Medulla oblongata (tissue), 1 donor: ENCODE results near the gene SHC3.

Experiments used
- DNase-seq: peaks from one replicate; pipeline ENCODE4 v3.0.0-alpha.2; 2015; ENCODE audit errors: extremely low spot score

SHC3 gene

GRCh38 chr9:89000973-89001916 is 177.4 kb downstream of the SHC3 start:
- peak; percentile 93 for DNase-seq

DNA sequence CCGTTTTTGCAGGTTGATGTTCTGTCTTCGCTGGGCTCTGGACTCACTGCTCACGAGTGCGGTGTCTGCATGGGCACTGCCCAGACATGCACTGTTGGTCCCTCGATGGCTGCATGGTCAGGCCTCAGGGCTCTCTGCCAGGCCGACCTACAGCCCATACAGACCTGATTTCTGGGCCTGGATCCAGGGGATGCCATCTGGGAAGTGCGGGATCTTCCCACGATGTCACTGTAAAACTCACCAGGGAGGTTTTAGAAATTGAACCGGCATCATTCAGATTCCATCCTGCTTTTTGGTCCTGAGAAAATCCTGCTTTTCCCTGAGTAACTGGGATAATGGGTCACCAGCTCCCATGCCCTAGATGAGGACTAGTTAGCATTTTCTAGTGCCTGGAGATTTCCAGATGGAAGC is 178.2 kb downstream of the SHC3 start:
- no peak for DNase-seq

DNA sequence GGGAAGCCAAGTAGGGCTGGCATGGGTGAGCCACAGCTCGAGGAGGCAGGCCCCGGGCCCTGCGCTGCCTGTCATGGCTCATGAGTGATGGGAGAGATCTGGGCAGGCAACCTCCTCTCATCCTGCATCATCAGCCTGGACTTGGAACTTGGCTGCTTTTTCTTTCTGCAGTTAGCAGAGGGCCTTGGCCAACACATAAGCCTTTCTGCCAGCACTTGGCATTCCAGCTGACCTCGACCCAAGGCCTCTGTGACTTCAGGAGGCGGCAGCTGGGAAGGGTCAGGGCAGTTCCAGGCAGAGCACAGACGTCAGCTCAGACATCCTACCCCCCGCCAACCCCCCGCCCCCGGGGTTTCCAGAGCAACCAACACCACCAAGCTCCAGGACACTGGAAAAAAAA is 179.7 kb downstream of the SHC3 start:
- peak; percentile 80 for DNase-seq

DNA sequence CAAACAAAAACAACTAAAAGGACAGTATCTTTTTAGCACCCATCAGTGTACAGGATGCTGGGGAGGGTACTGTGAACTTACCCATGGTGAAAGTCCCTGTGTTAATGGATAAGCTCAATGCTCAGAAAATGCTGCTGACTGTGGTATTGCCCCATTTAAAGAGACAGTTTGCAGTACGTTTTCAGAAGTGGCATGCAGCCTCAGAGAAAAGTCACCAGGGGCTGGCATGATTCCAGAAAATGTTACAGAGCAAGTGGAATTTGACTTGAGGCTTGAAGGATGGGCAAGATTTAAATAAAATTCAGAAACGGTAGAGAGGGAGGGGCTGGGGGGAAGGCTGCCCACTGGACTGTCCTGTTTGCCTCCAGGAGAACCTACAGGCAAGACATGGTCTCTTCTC is 180.1 kb downstream of the SHC3 start:
- DNase-seq, result no peak

DNA sequence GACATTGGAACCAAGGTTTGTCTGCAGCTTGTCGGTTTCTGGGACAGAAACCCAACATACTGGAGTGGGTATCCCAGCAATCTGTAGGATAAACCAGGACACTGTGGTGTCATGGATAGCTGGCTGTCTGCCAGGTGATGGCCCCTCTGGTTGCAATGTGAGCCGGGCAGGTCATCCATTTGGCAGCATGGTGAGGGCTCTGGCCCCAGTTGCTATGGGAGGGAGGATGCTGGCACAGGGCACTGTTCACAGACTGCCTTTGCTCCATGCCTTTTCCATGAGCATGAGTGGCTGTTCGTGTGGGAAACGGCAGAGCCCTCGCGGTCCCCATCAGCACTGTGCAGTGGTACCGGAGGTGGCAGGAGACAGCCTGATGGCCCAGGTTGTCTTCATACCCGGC is 181.0 kb downstream of the SHC3 start:
- DNase-seq, result no peak

- DNase-seq, result no peak
Measured at GRCh38 chr9:88996921-88997235, 181.7 kb downstream of the SHC3 start.

DNA sequence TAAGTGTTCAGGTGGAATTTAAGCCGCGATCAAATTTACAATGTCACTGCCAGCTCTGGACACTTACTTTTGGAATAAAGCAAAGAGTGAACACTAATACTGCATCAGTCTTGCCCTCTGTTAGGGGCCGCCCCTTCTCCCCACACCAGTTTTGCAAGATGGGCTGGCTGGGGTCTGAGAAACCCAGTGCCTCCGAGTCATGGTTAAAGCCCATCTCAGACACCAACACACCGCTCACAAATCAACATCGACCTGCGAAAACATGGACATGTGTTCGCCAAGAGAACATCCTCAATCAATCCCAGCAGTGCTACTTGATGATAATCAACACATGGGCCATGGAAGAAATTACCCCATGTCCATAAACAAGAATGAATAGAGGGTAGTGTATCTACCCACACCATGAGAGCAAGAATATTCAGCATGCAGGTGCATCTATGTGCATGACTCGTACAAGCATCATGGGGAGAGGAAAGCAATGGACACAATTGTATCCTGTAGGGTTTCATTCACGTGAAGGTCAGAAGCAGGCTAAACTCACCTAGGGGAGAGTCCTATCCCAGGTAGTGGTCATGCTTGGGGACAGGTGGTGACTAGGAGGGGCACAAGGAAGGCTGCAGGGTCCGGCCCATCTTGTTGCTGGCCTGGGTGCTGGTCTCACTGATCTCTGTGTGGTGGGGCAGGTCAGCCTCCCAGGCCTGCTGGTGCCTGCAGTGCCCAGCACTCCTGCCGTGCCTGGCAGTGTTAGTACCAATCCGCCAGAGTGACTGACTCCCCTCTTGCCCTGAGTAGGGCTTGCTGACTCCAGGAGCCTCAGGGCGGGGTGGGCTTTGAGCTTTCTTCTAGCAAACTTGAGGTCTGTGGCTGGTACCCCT is 182.3 kb downstream of the SHC3 start:
- no peak for DNase-seq

- no peak for DNase-seq
Measured at GRCh38 chr9:88995627-88996026, 183.0 kb downstream of the SHC3 start.

DNA sequence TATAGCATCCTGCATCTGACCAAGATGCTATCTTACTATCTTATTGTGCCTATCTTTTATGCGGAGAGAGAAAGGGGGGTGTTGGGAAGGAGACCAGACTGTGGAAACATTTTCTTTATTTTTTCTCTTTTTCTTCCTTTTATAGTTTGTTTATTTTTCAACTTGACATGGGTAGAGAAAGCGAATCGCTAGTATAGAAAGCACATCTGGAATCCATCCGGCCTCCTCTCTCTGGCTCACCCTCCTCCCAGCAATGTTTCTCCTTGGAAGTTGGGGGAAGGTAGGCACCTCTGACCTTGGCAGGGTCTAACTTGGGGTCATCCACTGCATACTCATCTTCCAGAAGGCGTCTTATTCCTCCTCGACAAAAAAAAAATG is 183.4 kb downstream of the SHC3 start:
- no peak for DNase-seq

DNA sequence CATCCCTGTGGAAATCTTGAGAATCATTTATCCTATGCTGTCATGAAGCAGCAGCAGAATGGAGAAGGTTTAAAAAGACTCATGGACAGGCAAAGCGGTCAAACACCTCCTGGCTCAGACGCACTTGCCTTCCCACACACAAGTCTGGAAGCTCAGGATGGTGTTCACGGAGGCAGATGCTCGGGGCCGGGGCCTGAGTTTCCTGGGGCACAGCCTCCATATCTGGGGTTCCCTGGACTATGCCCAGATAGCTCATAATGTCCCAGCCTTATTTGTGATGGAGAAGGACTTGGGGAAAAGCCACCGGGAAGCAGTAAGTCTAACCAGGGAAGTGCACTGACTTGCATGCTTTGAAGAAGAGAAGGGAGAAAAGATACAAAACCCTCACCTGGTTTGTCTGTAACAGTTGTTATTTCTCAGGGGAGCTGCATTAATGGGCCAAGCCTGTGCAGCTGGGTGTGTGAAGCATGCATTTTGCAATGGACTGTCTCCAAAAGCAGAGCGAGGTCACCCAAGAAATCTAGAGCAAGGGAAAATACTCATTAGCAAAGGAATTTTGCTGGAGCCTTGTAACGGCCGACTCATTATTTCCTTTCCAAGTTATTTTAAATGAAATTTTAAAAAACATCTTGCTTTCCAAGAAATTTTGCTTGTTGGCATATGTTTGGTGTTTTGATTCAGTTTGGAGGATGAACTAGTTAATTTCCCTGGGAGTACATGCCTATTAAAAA is 184.0 kb downstream of the SHC3 start:
- DNase-seq, result no peak

DNA sequence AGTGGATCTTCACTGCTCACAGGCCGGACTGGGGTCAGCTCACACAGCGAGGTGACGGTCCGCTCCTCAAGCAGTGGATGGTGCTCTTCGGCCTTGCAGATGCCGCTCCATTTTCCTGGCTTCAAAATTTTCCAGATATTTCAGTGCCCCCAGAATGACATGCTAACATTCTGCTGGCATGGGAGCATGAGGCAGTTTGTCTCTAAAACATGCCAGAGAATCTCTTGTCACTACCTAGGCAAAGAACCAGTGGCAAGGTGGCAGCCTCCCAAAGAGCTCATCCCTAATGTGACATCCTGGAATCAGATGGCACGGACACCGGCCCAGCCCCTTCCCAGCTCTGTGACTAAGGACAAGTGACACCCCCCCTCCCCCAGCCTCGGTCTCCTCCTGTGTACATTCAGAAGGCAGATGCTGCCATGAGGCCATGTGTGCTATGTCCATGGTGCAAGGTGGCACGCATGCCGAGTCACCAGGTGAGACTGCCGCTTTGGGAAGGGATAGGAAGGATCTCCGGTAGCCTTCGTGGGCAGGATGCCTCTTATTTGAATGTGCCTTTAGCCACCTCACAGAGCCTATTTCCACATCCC is 184.7 kb downstream of the SHC3 start:
- no peak for DNase-seq

DNA sequence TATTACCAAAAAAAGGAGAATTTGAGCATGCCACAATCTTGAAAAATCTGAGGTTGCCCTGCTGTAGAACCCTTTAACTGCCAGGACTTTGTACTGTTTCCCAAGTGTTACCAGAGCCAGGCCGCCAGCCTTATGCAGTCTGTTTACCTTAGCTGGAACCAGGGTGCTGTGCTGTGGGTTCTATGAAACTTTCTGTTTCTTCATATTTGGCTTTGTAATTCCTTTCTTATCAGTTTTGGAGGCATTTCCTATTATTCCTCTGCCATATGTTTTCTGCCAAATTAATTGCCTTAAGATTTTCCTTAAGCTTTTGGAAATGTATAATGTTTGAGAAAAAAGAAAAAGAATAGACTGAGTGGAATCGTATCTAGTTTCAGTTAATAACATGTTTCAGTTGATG is 185.3 kb downstream of the SHC3 start:
- no peak for DNase-seq

- no peak for DNase-seq
Measured at GRCh38 chr9:88992556-88992955, 186.1 kb downstream of the SHC3 start.

DNA sequence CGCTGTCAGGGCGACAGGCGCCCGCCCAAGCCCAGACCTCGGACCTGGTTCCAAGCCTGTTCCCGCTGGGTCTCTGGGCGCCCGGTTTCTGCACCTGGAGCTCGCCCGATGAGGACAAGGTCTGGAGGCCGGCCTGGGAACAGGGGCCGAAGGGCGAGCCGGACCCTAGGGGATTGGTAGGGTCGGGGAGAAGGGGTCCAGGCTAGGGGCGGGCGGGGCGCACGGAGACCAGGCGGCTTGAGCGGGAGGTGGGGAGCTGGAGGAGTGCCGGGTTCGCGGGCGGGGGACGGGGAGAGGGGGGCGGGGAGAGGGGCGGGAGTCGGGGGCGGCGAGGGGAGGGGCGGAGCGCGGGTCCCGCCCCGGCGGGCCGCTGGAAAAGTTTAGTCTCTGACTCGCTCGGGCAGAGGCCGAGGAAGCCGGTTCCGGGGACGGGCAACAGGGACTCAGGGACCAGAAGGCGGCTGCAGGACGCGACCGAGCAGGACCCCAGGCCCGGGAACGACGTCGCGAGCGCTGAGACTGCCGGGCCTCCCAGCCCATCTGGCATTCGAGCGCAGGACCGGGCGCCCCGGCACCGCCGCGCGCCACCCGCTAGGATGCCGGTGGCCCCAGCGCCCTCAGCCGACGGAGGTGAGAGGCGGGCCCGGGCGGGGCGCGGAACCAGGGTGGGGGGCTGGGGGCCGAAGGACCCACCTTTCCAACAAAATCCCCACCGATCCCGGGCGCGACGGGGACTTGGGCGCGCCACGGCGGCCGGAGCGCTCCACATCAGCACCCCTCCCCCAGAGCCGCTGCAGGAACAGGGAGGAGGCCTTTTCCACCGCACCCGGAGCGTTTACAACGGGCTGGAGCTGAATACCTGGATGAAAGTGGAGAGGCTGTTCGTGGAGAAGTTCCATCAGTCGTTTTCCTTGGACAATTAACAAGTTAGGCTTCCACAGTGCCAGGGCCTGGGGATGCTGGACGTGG is 187.3 kb downstream of the SHC3 start, which contains the start of gene S1PR3:
S1PR3 (plus strand) TSS at position 403 of the 969 bp plus-strand sequence. CDS start 9,733 bp downstream, outside the sequence.
- DNase-seq, result peak; percentile 44

- no peak for DNase-seq
Measured at GRCh38 chr9:88990729-88991065, 187.9 kb downstream of the SHC3 start.

GRCh38 chr9:88990041-88990728 is 188.4 kb downstream of the SHC3 start:
- no peak for DNase-seq

DNA sequence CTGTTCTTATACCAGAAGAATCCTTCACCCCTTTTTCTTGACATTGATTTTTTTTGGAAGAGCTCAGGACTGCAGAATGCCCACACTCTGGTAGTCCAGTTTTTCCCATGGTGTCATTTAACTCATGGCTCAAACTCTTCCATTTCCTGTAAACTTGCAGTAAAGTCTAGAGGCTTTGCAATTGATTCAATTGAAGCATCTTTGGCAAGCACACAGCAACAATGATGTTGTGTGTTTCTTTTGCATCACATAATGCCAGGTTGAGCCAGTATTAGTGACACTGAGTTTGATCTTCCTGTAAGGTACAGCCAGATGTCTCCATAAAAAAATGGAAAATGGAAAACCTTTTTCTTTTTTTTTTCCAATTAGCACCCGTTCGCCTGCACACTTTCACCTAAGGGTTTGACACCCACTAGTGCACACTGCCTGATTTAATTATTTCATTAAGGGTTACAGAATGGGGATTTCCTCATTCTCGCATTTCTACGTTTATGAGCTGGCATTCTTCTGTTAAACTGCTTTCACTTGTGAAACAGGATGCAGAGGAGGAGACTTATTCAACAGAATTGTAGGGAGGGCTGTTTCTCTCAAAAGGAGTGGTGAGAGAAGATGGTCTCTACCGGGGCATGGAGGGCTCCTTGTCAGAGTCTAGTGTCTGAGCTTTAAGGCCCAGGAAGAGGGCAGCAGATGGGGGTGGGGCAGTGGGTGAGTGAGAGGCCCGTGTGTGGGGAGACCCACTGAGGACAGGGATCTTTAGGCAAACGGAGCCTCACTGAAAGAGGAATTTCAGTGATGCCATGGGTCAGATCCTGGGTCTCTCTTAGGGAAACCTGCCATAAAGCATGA is 189.6 kb downstream of the SHC3 start:
- DNase-seq, result no peak

- DNase-seq, result no peak
Measured at GRCh38 chr9:88987661-88988060, 191.0 kb downstream of the SHC3 start.

GRCh38 chr9:88986776-88987175 is 191.8 kb downstream of the SHC3 start:
- DNase-seq, result no peak
